Erythroblast (primary cell): ENCODE results near the gene DNASE1.

Experiments used
- GATA1 ChIP-seq: IDR thresholded peaks from 2 replicates; pipeline ENCODE4 v1.6.1; 2011; ENCODE audit warnings: low read depth, mild to moderate bottlenecking, control low read depth, low read length, moderate library complexity
- POLR2A ChIP-seq: IDR thresholded peaks from 2 replicates; pipeline ENCODE4 v1.6.1; 2011; ENCODE audit warnings: mild to moderate bottlenecking, low read length

- TF ChIP-seq POLR2A (no peak), GATA1 (no peak)
These were observed 39.6 kb downstream of the DNASE1 start for GRCh38 chr16:3694051-3694450.
